ENCODE measurements around the gene TTC31.

Gene TTC31

GRCh38 chr2:74503506-74504475 lies 20.9 kb downstream of the TTC31 start:
- in situ Hi-C loops (cut with MboI; ENCODE audit: low sequenced_read_pairs): no loop called here

DNA sequence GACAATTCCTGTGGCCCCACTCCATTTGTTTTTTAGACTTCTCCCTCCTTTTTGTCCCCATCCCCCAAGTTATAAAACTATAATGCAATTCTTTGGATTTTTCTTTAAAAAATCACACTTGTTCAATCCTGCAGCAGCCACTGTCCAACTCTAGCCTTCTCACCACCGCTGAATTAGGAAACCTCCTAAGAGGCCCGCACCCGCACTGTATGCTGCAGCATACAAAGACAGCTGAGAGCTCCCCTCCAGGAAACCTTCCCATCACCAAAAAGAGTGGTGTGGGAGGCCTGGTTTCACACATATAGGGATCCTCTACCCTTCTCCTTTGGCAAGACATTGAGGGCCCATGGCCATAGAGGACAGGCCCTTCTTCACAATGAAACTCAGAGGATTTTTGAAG lies 21.7 kb downstream of the TTC31 start:
- in situ Hi-C loops (cut with MboI; ENCODE audit: low sequenced_read_pairs): no loop called here

GRCh38 chr2:74505448-74506246 lies 22.8 kb downstream of the TTC31 start:
- in situ Hi-C loops (cut with MboI; ENCODE audit: low sequenced_read_pairs): no loop called here

- in situ Hi-C loops (cut with MboI; ENCODE audit: low sequenced_read_pairs): no loop called here
Measured at GRCh38 chr2:74507145-74507925, 24.5 kb downstream of the TTC31 start, which contains the start of gene PCGF1. Gene PCGF1 (minus strand): TSS chr2:74507695. CDS start chr2:74507668, 27 bp downstream.

GRCh38 chr2:74507926-74508520 lies 25.1 kb downstream of the TTC31 start:
- in situ Hi-C loops (cut with MboI; ENCODE audit: low sequenced_read_pairs): no loop called here

DNA sequence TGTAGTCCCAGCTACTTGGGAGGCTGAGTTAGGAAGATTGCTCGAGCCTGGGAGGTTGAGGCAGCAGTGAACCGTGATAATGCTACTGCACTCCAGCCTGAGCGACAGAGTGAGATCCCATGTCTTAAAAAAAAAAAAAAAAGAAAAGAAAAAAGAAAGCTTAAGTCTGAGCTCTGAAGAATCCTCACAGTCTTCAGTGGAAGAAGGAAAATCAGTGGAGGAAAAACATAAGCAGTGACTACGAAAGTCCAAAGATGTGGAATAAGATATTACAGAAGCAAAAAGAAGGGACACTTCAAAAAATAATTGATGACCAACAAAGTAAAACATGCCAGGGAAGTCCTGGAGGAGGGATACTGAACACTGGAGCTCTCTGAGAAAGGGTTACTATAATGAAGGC lies 27.4 kb downstream of the TTC31 start:
- in situ Hi-C loops (cut with MboI; ENCODE audit: low sequenced_read_pairs): no loop called here

- in situ Hi-C loops (cut with MboI; ENCODE audit: low sequenced_read_pairs): no loop called here
Measured at GRCh38 chr2:74511104-74511989, 28.5 kb downstream of the TTC31 start.

DNA sequence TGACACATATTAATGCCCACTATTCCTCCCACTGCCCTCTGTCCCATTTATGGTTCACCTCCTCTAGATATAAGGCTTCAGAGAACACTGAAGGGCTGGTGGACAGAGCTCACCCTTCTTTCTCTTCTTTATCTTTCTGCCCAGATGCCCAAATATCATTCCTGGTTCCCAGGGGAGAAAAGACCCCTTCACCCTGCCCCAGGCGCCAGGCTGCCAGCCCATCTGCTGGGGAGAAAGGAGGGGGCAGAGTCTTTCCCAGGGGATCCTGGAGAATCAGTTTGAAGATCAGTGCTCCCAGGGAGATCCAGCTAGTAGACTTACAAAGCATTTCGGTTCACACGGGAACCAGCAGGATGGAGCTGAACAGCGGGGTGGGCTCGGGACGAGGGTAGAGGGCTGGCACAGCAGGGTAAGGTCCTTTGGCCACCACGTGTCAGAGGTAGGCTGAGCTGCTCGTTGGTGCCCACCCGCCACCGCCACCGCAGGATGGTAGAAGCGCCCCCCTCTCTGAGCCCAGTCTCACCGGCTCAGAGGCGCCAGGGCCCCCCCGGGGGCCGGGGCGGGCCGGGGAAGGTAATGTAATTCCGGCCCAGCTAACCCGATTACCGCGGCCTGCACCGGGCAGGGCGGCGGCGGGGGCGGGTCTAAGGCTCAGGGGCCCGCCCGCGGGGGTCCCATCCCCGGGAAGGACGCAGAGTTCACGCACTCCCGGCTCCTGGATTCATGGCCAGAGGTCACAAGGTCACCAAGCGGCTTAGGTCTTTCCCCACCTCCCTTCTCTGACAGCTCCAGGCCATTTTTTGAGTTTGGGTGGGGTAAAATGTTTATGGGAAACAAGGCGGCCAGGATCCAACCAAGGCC lies 30.1 kb downstream of the TTC31 start:
- in situ Hi-C loops (cut with MboI; ENCODE audit: low sequenced_read_pairs): no loop called here

GRCh38 chr2:74513605-74514367 lies 30.9 kb downstream of the TTC31 start:
- in situ Hi-C loops (cut with MboI; ENCODE audit: low sequenced_read_pairs): no loop called here

- in situ Hi-C loops (cut with MboI; ENCODE audit: low sequenced_read_pairs): no loop called here
Measured at GRCh38 chr2:74514368-74515270, 31.7 kb downstream of the TTC31 start, which contains the start of gene TLX2. Gene TLX2 (plus strand): TSS chr2:74514450. CDS start chr2:74514807, 357 bp downstream.

GRCh38 chr2:74515271-74515980 lies 32.5 kb downstream of the TTC31 start:
- in situ Hi-C loops (cut with MboI; ENCODE audit: low sequenced_read_pairs): no loop called here

DNA sequence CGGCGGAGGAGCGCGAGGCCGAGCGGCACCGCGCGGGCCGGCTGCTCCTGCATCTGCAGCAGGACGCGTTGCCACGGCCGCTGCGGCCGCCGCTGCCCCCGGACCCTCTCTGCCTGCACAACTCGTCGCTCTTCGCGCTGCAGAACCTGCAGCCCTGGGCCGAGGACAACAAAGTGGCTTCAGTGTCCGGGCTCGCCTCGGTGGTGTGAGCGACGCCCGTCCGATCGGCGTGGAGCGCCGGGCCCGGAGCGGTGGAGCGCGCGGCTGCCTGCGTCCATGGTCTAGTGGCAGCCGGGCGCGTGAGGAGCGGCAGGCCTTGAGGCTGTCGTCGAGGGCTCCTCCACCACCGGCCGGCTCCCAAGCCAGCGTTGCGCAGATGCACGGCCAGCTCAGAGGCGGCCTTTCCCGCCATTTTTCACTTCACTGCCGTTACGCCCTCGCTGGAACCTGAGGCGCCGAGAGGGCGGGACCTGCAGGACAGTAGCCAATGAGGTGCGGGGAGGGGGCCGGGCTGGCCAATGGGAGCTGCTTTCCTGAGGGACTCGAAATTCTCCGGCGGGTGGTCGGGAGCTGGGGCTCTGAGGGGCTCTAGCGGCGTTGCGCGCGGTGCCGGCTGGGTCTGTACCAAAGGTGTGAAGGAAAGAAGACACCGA lies 33.2 kb downstream of the TTC31 start:
- in situ Hi-C loops (cut with MboI; ENCODE audit: low sequenced_read_pairs): no loop called here

GRCh38 chr2:74516650-74517049 lies 33.8 kb downstream of the TTC31 start:
- in situ Hi-C loops (cut with MboI; ENCODE audit: low sequenced_read_pairs): no loop called here

- in situ Hi-C loops (cut with MboI; ENCODE audit: low sequenced_read_pairs): no loop called here
Measured at GRCh38 chr2:74522516-74522915, 39.6 kb downstream of the TTC31 start.

- in situ Hi-C loops (cut with MboI; ENCODE audit: low sequenced_read_pairs): no loop called here
Measured at GRCh38 chr2:74524005-74524404, 41.1 kb downstream of the TTC31 start.
